Left ventricle myocardium superior (tissue), 1 donor: ENCODE data around the gene TMEM217. TPM values are rescaled to one million over a fixed set of nuclear protein-coding genes. Genes with fewer than 3 reads are reported as not detected.

Experiments
- ATAC-seq: fragments of 200-7000 bp; cut with Tn5 transposase; one replicate; pipeline ENCODE4 v1.9.1; 2020; ENCODE audit warnings: mild to moderate bottlenecking, moderate library complexity
- DNase-seq: peaks from one replicate; pipeline ENCODE4 v3.0.0-alpha.2; 2020
- intact Hi-C: fragments of 100-400 bp; cut with micrococcal nuclease; formaldehyde crosslinking; loops from one replicate; pipeline ENCODE4 v1.11.0; 2022
- total RNA-seq: library from RNA; stranded (reverse); fragmentation: NEBNext Ultra II Directional; extraction: Animal tissue kit (Norgen Biotek cat#: 25700); gene quantifications from one replicate; pipeline ENCODE4 v1.2.1, GENCODE V29; 2021
- donor health status: DM: no; HTN: yes; CAD: no; lungs with severe emphysema.

TMEM217 gene
- total RNA-seq, 1 donor from 2014 or later: not detected

GRCh38 chr6:37222992-37223391 lies 35.0 kb downstream of the TMEM217 start:
- ATAC-seq (no peak), DNase-seq (no peak)
- intact Hi-C loops: no loop called here

DNA sequence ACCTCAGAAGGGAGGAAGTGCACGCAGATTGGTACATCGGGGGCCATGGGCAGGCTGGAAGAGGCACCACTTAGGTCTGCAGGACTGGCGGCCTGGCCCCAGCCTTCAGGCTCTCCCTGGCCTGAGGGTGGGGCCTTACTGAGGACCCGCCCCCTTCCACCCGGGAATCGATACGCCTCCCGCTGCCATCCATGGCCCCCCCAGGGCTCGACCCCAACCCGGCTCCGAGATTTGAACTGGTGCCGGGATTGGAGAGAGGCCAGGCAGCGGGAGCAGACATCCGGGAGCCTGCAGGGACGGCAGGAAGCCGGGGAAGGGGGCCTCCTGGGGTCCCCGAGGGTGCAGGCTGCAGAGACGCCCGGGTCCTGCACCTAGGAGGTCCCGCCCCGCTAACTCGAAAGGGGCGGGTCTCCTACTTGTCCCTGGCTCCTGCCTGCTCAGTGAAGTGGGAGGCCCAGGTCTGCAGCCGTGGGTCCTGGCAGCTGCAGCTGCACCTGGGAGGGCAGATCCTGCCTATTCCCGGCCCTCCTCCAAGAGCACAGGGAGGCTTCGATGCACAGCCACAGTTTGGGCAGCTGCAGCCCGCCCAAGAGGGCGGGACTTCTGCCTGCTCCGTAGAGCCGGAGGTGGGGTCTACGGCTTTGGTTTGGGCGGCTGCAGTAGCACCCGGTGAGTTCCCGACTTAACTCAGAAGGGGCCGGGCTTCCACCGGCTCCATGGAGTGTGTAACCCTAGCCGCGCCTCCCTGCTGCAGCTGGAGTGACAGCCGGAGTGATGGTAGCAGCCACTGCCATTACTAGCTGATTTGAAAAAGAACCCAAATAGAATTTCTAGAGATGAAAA lies 35.6 kb downstream of the TMEM217 start:
- intact Hi-C loops: no loop called here
- DNase-seq: peak; percentile 86

GRCh38 chr6:37221585-37222124 lies 36.3 kb downstream of the TMEM217 start:
- intact Hi-C loops: no loop called here
- ATAC-seq (no peak), DNase-seq (no peak)

More for the DNA sequence above, 35.6 kb downstream of the TMEM217 start:
- ATAC-seq: peak; percentile 96

DNA sequence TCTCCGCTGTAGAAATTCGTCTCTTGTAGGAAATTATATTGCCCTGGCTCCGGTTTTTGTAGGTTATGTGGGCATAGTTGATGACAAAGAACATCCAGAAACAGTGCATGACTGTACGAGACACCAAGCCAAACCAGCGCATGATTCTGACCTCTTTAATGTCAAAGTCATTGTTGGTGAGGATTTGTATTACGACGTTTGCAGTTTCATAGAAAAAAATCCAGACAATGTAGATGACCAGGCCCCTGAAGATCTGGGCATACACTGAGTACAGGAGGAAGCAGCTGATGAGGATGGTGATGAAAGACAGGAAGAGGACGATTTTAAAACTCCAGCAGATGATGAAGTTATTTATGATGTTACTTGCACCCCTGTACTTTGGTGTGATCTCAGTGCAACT lies 39.4 kb downstream of the TMEM217 start:
- no peak for DNase-seq
- intact Hi-C loops: loop anchor here (10.0 kb wide), 1 partner anchor 194 kb away; no protein-coding TSS in a partner anchor
- ATAC-seq: no peak

GRCh38 chr6:37218061-37218460 lies 39.9 kb downstream of the TMEM217 start:
- DNase-seq (no peak), ATAC-seq (no peak)
- intact Hi-C loops: loop anchor here (10.0 kb wide), 1 partner anchor 193 kb away; no protein-coding TSS in a partner anchor

- DNase-seq (no peak), ATAC-seq (no peak)
- intact Hi-C loops: loop anchor here (10.0 kb wide), 1 partner anchor 187 kb away; no protein-coding TSS in a partner anchor
Measured at GRCh38 chr6:37212268-37212667, 45.7 kb downstream of the TMEM217 start.

- ATAC-seq: peak; percentile 86
- intact Hi-C loops: loop anchor here (10.0 kb wide), 1 partner anchor 186 kb away; no protein-coding TSS in a partner anchor
- DNase-seq: no peak
Measured at GRCh38 chr6:37210313-37210968, 47.5 kb downstream of the TMEM217 start.

GRCh38 chr6:37209461-37210205 lies 48.3 kb downstream of the TMEM217 start:
- DNase-seq: no peak
- ATAC-seq: no peak
- intact Hi-C loops: loop anchor here (10.0 kb wide), 1 partner anchor 185 kb away; no protein-coding TSS in a partner anchor

DNA sequence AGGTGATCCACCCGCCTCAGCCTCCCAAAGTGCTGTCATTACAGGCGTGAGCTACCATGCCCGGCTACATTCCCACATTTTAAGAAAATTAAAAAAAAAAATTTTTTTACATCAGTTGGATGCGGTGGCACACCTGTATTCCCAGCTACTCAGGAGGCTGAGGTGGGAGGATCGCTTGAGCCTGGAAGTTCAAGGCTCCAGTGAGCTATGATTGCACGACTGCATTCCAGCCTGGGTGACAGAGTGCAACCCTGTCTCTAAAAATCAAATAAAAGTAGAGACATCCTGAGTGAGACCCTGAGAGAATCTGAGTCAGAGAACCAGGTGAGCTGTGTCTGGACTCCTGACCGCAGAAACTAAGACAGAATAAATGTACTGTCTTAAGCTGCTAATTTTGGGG lies 49.2 kb downstream of the TMEM217 start:
- DNase-seq (no peak), ATAC-seq (no peak)
- intact Hi-C loops: no loop called here

DNA sequence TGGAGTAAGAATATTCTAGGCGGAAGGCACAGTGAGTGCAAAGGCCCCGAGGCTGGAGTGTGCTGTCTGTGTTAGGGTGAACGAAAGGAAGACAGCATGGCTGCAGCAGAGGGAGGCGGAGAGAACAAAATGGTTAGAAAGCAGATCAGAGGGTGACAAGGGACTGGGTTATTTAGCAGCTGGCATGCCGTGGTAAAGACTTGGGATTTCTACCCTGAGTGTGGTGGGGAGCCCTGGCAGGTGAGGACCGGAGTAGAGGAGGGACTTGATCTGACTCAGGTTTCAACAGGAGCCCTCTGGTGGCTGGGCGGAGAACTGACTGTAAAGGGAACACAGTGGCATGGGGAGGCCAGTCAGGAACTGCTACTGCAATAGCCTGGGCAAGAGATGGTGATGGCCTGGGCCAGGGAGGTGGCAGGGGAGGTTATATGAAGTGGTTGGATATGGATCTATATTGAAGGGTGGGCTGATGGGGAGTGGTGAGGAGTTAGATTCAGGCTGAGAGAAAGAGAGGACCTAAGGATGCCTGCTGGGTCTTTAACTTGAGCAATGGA lies 50.0 kb downstream of the TMEM217 start:
- intact Hi-C loops: no loop called here
- ATAC-seq (peak; percentile 70), DNase-seq (peak; percentile 86)

DNA sequence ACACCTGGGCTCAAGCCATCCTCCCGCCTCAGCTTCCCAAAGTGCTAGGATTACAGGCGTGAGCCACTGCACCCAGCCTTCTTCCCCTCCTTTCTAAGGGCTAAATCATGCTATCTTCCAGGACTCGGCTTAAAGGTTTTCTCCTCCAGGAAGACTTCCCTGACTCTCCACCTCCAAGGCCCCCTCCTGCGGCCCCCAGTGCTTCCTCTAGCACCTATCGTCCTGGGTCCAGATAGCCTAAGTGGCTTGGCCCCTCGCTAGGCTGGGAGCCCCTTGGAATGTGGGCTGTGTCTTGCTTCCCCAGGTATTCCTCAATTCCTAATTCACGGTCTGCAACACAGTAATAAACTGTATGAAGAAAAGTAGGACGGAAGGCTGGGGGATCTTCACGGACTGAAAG lies 51.3 kb downstream of the TMEM217 start:
- intact Hi-C loops: no loop called here
- ATAC-seq: no peak
- no peak for DNase-seq

DNA sequence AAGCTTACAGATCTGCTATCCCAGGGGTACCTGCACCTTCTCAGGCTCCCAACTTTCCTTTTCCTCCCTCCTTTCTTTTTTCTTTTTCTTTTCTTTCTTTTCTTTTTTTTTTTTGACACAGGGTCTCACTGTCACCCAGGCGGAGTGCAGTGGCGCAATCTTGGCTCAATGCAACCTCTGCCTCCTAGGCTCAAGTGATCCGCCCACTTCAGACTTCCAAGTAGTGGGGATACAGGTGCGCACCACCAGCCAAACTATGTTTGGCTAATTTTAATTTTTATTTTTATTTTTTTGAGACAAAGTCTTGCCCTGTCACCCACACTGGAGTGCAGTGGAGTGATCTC lies 52.0 kb downstream of the TMEM217 start:
- no peak for DNase-seq
- no peak for ATAC-seq
- intact Hi-C loops: no loop called here

GRCh38 chr6:37205175-37205996 lies 52.6 kb downstream of the TMEM217 start:
- ATAC-seq (no peak), DNase-seq (no peak)
- intact Hi-C loops: no loop called here

GRCh38 chr6:37204014-37204751 lies 53.8 kb downstream of the TMEM217 start:
- no peak for DNase-seq
- ATAC-seq: peak; percentile 51
- intact Hi-C loops: no loop called here

DNA sequence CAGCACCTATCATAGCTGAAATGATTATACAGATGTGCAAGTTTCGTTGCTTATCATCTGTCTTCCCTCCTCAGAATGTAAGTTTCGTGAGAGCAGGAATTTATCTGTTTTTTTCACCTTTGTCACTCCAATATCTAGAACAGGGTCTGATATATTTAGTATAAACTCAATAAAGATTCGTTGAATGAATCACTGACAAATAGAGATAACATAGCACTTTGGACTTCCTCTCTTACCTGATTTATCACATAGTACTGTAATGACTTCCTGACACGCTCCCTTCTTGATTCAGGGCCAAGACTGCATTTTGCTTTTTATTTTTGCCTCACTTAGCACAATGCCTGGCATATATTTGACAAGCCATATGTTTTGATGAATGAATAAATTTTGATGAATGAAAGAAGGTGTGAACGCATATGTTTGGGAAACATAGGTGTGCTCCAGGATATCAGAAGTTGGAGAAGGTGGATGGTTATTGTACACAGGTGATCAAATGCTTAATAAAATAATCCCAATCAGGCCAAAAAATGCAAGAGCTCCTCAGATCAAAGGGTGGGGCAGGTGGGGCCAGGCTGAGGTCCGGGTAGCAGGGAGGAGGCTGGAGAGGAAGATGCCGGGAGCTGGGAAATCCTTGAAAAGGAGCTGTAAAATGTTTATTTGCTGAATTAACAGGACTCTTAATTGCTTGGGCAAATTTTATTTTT lies 55.0 kb downstream of the TMEM217 start:
- no peak for DNase-seq
- intact Hi-C loops: no loop called here

GRCh38 chr6:37201726-37202125 lies 56.2 kb downstream of the TMEM217 start:
- ATAC-seq: no peak
- intact Hi-C loops: no loop called here
- DNase-seq: no peak

More for the DNA sequence above, 55.0 kb downstream of the TMEM217 start:
- ATAC-seq: no peak

GRCh38 chr6:37200085-37200484 lies 57.9 kb downstream of the TMEM217 start:
- no peak for ATAC-seq
- intact Hi-C loops: no loop called here
- DNase-seq: no peak
